Measurements from ENCODE around the gene PAN3.

DNA sequence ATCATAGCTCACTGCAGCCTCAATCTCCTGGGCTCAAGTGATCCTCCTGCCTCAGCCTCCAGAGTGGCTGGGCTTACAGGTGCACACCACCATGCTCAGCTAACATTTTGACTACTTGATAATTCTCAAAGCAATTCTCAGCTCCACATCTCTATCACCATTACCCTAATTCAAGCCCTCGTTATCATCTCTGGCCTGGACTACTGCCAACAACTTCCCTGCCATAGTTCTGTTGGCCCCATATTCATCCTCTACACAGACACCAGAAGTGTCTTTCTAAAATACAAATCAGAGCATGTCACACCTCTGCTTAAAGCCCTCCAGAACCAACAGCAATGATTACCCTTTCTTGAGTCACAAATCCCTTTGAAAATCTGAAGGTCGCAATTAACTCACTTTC lies 45.9 kb upstream of the PAN3 start:
- TF ChIP-seq POLR2AphosphoS5 (IDR thresholded peaks at IDR 0.05) = no peak
- TF ChIP-seq, protein P1, sequence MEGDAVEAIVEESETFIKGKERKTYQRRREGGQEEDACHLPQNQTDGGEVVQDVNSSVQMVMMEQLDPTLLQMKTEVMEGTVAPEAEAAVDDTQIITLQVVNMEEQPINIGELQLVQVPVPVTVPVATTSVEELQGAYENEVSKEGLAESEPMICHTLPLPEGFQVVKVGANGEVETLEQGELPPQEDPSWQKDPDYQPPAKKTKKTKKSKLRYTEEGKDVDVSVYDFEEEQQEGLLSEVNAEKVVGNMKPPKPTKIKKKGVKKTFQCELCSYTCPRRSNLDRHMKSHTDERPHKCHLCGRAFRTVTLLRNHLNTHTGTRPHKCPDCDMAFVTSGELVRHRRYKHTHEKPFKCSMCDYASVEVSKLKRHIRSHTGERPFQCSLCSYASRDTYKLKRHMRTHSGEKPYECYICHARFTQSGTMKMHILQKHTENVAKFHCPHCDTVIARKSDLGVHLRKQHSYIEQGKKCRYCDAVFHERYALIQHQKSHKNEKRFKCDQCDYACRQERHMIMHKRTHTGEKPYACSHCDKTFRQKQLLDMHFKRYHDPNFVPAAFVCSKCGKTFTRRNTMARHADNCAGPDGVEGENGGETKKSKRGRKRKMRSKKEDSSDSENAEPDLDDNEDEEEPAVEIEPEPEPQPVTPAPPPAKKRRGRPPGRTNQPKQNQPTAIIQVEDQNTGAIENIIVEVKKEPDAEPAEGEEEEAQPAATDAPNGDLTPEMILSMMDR (IDR thresholded peaks at IDR 0.05) = no peak

Measured in esophagus muscularis mucosa (tissue), 3 donors.